ENCODE results near the gene WASF2.

DNA sequence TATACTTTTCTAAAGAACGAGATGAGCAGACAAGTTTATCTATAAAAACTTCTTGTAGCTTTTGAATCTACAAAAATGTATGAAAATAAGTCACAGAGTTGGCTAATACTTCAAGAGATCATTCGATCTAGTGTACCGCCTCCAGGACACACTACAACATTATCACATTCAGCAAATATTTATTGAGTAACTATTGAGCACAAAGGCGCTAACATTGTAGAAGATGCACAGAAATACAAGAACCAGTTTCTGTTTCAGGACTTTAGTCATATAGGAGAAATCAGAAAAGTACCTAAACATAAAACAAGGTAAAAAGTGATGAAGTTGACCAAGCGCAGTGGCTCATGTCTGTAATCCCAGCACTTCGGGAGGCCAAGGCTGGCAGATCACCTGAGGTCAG is 20.6 kb downstream of the WASF2 start:
- TF ChIP-seq, protein P1, sequence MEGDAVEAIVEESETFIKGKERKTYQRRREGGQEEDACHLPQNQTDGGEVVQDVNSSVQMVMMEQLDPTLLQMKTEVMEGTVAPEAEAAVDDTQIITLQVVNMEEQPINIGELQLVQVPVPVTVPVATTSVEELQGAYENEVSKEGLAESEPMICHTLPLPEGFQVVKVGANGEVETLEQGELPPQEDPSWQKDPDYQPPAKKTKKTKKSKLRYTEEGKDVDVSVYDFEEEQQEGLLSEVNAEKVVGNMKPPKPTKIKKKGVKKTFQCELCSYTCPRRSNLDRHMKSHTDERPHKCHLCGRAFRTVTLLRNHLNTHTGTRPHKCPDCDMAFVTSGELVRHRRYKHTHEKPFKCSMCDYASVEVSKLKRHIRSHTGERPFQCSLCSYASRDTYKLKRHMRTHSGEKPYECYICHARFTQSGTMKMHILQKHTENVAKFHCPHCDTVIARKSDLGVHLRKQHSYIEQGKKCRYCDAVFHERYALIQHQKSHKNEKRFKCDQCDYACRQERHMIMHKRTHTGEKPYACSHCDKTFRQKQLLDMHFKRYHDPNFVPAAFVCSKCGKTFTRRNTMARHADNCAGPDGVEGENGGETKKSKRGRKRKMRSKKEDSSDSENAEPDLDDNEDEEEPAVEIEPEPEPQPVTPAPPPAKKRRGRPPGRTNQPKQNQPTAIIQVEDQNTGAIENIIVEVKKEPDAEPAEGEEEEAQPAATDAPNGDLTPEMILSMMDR (IDR thresholded peaks at IDR 0.05; ENCODE audit: borderline replicate concordance, extremely low read depth, low read length, poor library complexity, severe bottlenecking), result no peak
- no peak for TF ChIP-seq EZH2 (IDR thresholded peaks at IDR 0.05; ENCODE audit: borderline replicate concordance, low read depth, low read length, severe bottlenecking)

Measured in DND-41 (cell line).